ENCODE data around the gene TNFSF13.

The TNFSF13 gene, protein sequence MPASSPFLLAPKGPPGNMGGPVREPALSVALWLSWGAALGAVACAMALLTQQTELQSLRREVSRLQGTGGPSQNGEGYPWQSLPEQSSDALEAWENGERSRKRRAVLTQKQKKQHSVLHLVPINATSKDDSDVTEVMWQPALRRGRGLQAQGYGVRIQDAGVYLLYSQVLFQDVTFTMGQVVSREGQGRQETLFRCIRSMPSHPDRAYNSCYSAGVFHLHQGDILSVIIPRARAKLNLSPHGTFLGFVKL

DNA sequence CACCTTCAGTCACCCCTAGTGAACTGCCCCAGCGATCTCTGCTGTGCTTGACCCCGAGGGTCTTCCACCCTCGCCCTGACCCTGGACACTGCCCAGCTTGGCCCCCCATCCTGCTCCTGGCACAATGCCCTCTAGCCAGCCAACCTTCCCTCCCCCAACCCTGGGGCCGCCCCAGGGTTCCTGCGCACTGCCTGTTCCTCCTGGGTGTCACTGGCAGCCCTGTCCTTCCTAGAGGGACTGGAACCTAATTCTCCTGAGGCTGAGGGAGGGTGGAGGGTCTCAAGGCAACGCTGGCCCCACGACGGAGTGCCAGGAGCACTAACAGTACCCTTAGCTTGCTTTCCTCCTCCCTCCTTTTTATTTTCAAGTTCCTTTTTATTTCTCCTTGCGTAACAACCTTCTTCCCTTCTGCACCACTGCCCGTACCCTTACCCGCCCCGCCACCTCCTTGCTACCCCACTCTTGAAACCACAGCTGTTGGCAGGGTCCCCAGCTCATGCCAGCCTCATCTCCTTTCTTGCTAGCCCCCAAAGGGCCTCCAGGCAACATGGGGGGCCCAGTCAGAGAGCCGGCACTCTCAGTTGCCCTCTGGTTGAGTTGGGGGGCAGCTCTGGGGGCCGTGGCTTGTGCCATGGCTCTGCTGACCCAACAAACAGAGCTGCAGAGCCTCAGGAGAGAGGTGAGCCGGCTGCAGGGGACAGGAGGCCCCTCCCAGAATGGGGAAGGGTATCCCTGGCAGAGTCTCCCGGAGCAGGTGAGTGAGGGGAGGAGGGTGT, at the start of gene TNFSF13:
TNFSF13 (plus strand) TSS at position 207 of the 776 bp plus-strand sequence; CDS start at position 497, 290 bp downstream.
- DNase-seq = no peak

DNA sequence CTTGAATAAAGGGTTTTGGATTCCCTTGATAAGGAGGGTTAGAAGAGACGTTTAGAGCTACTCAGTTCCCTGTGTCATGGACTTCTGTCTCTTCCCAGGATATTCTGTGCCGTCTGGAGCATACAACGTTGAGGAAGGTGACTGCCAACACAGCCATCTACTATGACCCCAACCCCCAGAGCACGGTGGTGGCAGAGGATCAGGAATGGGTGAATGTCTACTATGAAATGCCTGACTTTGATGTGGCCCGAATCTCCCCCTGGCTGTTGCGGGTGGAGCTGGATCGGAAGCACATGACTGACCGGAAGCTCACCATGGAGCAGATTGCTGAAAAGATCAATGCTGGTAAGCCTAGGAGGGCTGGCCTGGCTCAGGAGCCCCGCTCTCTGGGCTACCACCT, 49.7 kb upstream of the TNFSF13 start:
- DNase-seq = peak; percentile 45

DNA sequence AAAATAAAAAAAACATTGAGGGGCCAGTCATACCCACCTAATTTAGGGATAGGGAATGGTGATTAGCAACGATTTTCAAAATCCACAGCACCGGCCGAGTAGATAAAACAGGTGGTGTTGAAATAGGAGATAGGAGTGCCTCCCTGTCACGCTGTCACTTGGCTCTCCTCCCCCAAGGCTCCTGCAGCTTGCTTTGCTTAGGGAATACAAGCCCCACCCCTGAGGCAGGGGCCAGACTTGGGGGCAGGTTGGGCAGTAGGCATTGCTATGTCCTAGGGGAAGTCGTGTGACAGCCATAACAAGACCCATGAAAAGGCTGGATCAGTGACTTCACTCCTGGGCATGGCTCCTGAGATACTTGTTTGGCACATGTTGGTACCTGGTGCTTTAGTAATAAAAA, 48.6 kb upstream of the TNFSF13 start:
- peak; percentile 54 for DNase-seq

DNA sequence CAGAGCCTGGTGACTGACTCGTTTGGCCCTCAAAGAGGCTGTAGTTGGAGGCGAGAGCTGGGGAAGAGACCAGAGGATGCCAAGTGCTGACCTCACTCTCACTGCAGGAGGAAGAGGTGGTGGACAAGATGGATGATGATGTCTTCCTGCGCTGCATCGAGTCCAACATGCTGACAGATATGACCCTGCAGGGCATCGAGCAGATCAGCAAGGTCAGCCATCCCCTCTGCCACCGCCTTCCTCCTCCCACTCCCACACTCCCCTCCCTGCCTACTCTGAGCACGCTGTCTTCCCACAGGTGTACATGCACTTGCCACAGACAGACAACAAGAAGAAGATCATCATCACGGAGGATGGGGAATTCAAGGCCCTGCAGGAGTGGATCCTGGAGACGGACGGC, 47.4 kb upstream of the TNFSF13 start:
- peak; percentile 53 for DNase-seq

DNA sequence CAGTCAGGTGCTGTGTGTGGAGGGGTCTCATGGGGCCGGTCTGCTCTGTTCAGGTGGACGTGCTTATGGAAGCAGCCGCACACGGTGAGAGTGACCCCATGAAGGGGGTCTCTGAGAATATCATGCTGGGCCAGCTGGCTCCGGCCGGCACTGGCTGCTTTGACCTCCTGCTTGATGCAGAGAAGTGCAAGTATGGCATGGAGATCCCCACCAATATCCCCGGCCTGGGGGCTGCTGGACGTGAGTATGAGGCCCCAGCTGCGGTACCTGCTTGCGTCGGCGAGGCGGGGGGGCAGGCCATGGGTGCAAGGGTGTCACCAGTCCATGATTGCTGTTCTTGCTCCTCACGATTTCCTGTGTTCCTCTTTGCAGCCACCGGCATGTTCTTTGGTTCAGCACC, 46.4 kb upstream of the TNFSF13 start:
- DNase-seq = no peak

DNA sequence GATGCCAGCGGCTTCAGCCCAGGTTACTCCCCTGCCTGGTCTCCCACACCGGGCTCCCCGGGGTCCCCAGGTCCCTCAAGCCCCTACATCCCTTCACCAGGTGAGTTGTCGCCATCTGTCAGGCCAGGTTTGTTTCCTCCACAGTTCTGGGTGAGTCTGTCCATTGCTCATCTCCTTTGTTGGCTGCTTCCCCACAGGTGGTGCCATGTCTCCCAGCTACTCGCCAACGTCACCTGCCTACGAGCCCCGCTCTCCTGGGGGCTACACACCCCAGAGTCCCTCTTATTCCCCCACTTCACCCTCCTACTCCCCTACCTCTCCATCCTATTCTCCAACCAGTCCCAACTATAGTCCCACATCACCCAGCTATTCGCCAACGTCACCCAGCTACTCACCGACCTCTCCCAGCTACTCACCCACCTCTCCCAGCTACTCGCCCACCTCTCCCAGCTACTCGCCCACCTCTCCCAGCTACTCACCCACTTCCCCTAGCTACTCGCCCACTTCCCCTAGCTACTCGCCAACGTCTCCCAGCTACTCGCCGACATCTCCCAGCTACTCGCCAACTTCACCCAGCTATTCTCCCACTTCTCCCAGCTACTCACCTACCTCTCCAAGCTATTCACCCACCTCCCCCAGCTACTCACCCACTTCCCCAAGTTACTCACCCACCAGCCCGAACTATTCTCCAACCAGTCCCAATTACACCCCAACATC, 45.6 kb upstream of the TNFSF13 start:
- DNase-seq = no peak

DNA sequence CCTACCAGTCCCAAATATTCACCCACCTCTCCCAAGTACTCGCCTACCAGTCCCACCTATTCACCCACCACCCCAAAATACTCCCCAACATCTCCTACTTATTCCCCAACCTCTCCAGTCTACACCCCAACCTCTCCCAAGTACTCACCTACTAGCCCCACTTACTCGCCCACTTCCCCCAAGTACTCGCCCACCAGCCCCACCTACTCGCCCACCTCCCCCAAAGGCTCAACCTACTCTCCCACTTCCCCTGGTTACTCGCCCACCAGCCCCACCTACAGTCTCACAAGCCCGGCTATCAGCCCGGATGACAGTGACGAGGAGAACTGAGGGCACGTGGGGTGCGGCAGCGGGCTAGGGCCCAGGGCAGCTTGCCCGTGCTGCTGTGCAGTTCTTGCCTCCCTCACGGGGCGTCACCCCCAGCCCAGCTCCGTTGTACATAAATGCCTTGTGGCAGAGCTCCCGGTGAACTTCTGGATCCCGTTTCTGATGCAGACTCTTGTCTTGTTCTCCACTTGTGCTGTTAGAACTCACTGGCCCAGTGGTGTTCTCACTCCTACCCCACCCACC, 44.6 kb upstream of the TNFSF13 start:
- no peak for DNase-seq

DNA sequence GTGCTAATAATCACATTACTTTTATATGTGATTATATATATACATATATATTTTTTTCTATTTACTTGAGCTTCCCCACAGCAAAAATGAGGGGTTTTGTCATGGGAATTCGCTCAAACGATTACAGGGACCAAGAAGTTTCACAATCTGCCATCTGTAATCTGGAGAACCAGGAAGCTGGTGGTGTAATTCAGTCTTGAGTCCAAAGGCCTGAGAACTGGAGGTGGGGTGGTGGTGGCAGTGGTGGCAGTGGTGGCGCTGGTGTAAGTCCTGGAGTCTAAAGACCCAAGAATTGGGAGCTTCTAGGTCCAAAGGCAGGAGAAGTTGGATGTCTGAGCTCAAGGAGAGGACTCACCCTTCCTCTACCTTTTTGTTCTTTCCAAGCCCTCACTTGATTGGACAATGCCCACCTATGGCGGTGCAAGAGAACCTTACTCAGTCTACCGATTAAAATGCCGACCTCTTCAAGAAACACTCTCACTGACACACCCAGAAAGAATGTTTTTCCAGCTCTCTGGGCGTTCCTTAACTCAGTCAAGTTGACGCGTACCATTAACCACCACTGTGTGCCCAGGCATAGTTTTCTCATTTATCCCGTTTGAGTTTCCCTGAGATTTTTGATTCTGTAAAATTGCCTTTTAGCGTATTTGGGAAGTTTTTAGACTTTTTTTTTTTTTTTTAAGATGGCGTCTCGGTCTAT, 42.5 kb upstream of the TNFSF13 start:
- no peak for DNase-seq

DNA sequence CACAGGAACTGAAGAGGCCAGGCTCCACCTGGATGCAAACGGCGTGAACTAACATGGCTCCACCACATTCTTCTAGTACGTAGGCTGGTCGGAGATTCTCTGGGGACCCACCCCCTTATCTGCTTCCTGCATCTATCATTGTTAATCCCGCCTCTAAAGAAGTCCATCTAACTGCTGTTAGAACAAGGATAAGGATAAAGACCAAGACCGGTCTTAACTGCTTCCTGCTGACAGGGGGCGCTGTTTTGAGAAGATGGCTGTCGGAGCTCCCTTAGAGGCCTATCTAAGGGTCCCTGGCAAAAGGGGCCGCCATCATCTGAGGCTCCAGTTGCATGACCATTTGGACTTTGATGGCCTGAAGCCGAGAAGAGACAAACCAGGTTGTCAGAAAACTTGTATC, 35.5 kb upstream of the TNFSF13 start:
- DNase-seq = peak; percentile 81

DNA sequence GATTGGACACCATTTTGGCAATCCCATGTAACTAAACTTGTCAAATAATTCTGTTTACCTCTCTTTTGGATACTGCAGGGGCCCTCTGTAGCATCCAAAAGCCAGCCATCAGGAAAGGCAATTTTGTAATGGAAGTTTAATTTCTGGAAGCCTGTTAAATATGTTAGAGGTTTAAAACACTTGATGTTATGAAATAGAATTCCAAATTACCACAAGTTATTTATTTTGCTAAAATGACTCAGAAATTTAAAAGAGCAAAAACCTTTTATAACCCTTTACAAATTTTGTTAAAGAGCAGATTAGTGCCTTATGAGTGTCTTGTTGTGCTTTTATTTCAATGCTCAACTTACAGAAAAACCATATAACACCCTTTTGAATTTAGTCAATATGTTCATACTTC, 29.7 kb upstream of the TNFSF13 start:
- no peak for DNase-seq

DNA sequence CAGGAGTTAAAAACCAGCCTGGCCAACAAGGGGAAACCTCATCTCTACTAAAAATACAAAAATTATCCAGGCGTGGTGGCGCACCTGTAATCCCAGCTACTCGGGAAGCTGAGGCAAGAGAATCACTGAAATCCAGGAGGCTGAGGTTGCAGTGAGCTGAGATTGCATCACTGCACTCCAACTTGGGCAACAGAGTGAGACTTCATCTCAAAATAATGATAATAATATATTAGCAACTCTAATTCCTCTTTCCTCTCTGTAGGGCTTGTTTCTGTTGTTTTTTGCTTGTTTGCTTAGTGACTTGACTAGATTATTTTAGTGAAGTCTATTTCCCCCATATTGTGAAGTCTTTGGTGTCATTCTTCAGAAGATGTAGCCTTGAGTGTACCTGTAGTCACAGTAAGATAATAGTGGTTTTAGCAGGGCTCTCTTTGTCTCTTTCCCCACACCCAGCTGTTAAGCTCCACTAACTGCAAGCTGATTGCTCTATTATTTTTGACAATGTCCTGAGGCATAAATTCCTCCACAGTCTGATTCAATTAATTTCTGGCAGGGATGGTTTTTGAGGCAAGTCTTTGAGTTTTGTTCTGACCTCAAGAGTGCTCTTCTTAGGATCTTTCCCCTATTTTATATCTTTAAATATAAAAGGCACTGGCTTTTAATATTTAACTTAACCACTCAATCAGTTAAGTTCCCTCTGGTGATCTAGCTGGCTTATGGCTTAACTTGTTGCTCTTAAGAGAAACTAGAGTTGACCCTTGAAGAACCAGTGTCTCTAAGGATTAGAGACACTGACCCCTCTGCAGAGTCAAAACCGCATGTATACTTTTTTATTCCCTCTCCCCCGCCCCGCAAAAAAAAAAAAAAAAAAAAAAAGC, 28.3 kb upstream of the TNFSF13 start:
- no peak for DNase-seq

DNA sequence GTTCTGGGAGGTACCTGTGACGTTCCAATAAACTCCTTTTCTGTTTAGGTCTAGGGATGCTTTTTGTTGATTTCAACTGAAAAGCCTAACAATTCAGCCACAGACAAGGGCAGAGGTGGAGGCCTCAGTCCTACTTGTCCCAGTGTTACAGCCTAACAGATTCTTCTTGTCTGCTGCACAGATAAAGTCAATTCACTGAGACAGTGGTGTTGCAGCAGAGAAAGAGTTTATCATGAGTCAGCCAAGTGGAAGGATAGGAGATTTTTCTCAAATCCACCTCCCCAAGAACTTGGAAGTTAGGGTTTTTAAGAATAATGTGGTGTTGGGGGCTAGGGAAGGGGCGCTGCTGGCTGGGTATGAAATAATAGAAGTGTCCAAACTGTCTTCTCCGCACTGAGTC, 20.5 kb upstream of the TNFSF13 start:
- DNase-seq = no peak

DNA sequence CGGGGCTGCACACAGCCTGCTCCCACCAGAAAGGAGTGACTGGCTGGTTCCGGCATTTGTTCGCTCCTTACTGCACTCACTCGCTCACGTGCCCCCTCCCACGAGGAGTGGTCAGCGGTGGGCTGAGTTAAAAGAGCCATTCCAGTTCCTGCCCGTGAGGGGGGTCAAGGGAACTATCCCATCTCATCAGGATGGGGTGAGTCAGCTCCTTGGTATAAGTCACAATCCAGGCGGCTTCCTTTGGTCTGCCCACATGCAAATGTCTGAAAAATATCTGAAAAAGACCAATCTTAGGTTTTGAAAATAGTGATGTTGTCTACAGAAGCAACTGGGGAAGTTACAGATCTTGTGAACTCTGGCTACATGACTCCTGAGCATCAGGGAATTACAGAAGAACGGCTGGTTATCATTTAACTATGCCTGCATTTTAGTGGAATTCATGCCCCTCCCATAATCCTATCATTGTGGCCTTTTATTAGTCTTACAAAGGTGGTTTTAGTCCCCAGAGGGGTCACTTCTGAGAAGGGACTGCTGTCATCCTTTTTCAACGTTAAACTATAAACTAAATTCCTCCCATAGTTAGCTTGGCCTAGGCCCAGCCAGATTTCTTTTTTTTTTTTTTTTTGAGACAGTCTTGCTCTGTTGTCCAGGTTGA, 19.5 kb upstream of the TNFSF13 start:
- no peak for DNase-seq

DNA sequence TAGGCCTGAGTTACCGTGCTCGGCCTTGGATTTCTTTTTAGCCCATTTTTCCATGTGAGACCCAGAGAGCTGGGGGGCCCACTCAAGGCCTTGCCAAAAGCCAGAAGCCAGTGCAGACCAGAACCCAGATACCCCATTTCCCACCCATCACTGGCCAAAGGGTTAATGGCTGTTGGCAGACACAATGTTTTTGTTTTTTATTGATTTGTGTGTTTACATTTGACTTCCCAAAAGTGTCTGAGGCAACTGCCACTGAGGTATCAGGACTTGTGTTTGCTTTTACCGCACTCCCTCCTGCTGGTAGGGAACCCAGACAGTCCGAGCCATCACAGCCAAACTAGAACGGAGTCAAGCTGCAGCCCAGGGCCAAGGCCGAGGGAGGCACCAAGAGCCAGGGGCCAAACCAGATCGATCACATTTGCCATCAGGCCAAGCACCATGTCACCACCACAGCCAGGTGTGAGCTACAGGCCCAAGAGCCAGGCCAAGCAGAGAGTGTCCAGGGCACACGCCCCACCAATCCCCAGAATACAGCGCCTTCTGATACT, 17.4 kb upstream of the TNFSF13 start:
- no peak for DNase-seq

DNA sequence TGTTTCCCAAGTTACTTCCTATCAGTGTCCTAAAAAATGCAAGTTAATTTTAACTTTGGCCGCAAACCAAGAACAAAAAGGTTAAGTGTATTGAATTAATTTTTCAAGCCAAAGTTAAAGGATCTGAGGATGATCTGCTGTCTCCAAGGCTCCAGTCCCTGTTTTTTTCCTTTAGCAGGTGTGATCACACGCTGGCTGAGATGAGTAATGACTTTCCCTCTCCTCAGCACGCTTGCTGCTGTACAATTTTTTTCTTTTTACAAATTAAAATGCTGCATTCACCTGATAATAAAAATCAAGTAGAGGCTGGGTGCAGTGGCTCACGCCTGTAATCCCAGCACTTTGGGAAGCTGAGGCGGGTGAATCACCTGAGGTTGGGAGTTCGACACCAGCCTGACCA, 13.6 kb upstream of the TNFSF13 start:
- no peak for DNase-seq

DNA sequence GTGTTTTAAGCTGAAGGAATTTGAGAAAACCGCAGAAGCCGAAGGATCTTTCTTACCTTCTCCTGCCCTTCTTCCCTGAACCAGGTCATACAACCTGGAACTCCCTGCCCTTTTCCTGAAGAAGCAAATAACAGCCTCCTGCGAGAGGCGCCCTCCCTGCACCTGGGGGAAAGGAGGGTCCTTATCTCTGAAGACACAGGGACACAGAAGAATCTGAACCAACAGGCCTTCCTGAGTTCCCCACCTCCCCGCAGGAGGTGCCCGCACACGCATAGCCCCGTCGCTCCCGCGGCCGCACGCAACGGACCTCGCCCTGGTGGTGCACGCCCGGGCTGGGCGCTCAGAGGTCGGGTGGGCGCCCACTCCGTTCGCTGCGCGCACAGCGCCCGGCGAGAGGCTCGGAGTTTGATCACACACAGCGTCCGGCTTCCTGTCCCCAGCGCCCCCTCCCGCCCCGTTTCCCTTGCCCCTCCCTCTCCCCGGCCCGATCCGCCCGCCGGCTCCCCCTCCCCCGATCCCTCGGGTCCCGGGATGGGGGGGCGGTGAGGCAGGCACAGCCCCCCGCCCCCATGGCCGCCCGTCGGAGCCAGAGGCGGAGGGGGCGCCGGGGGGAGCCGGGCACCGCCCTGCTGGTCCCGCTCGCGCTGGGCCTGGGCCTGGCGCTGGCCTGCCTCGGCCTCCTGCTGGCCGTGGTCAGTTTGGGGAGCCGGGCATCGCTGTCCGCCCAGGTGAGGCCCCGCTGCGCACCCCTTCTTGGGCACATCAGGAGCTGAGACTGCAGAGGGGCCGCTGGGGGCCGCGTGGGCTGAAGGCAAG, 9.8 kb upstream of the TNFSF13 start, which contains the start of gene TNFSF12:
TNFSF12 (plus strand) TSS at position 474 of the 816 bp plus-strand sequence; CDS start at position 570, 96 bp downstream.
- peak; percentile 85 for DNase-seq

DNA sequence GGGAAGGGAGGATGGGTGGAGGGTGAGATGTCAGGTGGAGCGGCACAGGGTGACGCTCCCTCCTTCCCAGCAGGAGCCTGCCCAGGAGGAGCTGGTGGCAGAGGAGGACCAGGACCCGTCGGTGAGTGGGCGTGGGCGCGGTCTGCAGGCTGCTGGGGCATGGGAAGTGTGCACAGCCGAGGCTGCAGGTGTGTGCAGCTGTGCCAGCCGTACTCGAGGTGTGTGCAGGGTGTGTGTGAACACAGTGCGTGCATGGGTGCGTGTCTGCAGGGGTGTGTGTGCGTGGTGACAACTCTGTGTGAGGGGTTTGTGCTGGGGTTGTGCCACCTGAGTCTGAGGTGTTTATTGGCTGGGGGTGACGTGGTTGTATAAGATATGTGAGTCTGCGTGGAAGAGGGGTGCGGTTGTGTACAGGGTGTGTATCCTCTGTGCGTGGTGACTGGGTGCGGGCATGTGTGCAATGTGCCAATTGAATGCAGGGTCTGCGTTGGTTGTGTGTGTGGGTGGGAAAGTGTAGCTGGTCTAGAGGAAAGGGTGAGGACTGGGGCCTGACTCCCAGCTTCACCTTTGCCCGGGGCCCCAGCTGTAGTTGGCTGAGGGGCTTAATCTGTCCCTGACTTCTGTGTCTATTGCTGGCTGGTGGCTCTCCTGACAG, 9.0 kb upstream of the TNFSF13 start:
- DNase-seq = peak; percentile 79

DNA sequence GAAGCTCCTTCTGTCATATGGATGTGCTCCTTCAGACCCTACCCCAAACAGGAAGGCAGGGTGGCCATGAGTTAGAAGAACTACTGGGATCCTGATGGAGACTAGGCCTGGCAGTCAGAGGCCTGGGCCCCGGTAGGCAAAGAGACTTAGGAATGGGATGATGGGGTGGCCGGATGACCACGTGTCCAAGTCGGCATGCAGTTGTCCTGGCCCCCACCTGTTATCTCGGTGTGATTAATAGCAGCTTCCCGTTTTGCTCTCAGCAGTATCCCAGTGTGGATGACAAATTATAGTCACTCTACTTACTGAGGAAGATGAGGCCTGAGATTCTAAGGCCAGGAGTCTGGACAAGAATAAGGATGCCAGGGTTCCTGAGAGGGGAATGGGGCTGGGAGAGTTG, 8.2 kb upstream of the TNFSF13 start:
- DNase-seq = no peak

DNA sequence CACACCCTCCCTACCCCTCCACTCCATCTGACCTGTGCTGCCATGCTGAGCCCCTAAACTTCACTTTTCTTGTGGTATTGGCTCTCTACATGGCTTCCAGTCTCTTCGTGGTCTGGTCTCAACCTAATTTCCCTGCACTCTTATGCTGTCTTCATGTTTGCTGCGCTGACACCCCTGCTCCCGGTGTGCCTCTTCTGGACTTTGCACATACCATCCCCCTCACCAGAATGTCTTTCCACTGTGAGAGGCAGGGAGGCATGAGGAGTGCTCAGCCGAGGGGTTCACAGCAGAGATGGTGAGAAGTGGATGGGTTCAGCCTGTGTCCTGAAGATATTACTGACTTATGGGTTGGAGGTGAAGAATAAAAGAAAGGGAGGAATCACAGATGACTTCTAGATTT, 7.2 kb upstream of the TNFSF13 start:
- no peak for DNase-seq

Data from activated effector memory CD4-positive, alpha-beta T cell treated with anti-CD3 and anti-CD28 coated beads, Interleukin-2, amount 50 U/mL, for 16 hours (primary cell).